ENCODE results near the gene MOSMO.

DNA sequence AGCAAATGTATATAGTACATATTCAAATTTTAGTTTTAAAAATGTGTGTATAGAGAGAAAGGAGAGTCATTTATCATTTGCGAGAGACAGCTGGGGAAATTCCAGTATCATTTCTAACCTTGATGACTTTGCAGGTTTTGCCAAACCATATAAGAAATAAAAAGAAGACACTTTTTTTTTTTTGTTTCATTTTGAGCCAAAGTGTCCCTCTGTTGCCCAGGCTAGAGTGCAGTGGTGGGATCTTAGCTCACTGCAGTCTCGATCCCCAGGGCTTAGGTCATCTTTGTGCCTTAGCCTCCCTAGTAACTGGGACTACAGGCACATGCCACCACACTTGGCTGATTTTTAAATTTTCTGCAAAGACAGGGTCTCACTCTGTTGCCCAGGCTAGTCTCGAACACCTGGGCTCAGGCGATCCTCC lies 46.0 kb downstream of the MOSMO start:
- TF ChIP-seq POLR2A (IDR thresholded peaks at IDR 0.05; ENCODE audit: low read depth, low read length) (no peak), FOS (IDR thresholded peaks at IDR 0.05; ENCODE audit: low read depth, low read length) (no peak), RAD21 (IDR thresholded peaks at IDR 0.05; ENCODE audit: low read length) (no peak), CEBPB (IDR thresholded peaks at IDR 0.05; ENCODE audit: low read depth, low read length) (no peak), MXI1 (IDR thresholded peaks at IDR 0.05; ENCODE audit: borderline replicate concordance, low read depth, low read length) (no peak), NFE2L2 (IDR thresholded peaks at IDR 0.05; ENCODE audit: low read depth, low read length) (no peak)
- TF ChIP-seq, protein P1, sequence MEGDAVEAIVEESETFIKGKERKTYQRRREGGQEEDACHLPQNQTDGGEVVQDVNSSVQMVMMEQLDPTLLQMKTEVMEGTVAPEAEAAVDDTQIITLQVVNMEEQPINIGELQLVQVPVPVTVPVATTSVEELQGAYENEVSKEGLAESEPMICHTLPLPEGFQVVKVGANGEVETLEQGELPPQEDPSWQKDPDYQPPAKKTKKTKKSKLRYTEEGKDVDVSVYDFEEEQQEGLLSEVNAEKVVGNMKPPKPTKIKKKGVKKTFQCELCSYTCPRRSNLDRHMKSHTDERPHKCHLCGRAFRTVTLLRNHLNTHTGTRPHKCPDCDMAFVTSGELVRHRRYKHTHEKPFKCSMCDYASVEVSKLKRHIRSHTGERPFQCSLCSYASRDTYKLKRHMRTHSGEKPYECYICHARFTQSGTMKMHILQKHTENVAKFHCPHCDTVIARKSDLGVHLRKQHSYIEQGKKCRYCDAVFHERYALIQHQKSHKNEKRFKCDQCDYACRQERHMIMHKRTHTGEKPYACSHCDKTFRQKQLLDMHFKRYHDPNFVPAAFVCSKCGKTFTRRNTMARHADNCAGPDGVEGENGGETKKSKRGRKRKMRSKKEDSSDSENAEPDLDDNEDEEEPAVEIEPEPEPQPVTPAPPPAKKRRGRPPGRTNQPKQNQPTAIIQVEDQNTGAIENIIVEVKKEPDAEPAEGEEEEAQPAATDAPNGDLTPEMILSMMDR (conservative IDR thresholded peaks at IDR 0.05; ENCODE audit: low read depth, low read length): no peak
